Measurements from ENCODE around the gene MYRIP.

DNA sequence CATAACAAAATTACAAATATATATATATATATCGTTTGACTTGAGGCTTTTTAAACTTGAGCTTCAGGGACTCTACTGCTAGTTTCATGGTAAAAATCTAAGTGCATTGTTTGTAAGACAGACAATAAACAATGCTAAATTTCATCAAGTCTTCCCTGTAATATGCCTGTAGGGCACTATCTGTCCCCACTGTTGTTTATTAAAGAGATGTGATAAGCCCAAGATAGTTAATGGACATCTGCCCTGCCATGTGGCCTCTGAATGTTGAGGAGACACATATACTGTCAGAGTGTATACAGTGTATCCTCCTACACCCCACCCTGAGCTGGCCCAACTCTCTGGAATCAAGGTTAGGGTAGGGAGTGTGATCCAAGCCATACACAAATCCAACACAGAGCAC, 485.0 kb downstream of the MYRIP start:
- TF ChIP-seq, protein P1, sequence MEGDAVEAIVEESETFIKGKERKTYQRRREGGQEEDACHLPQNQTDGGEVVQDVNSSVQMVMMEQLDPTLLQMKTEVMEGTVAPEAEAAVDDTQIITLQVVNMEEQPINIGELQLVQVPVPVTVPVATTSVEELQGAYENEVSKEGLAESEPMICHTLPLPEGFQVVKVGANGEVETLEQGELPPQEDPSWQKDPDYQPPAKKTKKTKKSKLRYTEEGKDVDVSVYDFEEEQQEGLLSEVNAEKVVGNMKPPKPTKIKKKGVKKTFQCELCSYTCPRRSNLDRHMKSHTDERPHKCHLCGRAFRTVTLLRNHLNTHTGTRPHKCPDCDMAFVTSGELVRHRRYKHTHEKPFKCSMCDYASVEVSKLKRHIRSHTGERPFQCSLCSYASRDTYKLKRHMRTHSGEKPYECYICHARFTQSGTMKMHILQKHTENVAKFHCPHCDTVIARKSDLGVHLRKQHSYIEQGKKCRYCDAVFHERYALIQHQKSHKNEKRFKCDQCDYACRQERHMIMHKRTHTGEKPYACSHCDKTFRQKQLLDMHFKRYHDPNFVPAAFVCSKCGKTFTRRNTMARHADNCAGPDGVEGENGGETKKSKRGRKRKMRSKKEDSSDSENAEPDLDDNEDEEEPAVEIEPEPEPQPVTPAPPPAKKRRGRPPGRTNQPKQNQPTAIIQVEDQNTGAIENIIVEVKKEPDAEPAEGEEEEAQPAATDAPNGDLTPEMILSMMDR (IDR thresholded peaks at IDR 0.05 in 2 of 3, conservative IDR thresholded peaks at IDR 0.05 in 1 of 3; ENCODE audit: borderline replicate concordance in 1 of 3, insufficient read depth in 1 of 3, low read depth in 2 of 3, low read length in 2 of 3), result no peak
- TF ChIP-seq POLR2AphosphoS5 (IDR thresholded peaks at IDR 0.05; ENCODE audit: low read depth, low read length) (no peak), RAD21 (IDR thresholded peaks at IDR 0.05; ENCODE audit: low read depth) (no peak), POLR2A (IDR thresholded peaks at IDR 0.05; ENCODE audit: borderline replicate concordance, extremely low read depth, insufficient read depth, insufficient read length) (no peak), SIN3A (IDR thresholded peaks at IDR 0.05; ENCODE audit: low read depth) (no peak), YY1 (IDR thresholded peaks at IDR 0.05; ENCODE audit: extremely low read depth, insufficient replicate concordance, low read depth, low read length) (no peak), SP1 (IDR thresholded peaks at IDR 0.05; ENCODE audit: low read depth) (no peak), EZH2 (IDR thresholded peaks at IDR 0.05) (no peak)

All from HCT116 (cell line).